Stimulated activated memory B cell treated with anti-CD40 and anti-IgM and Interleukin-4, amounts not matched to agents 10 μg/mL and 1 μg/mL and 100 μg/mL, for 72 hours (primary cell): ENCODE results near the gene PRR11.
"Not testable (repeated sequence)": the region's sequence is repeated elsewhere in the genome, so short reads cannot be mapped to it uniquely, and the experiment has no call there.

ENCODE experiments used
- ATAC-seq: fragments of 150-1000 bp; cut with Tn5 transposase; 2 replicates; pipeline ENCODE4 v1.10.0; 2021
- H3K27ac Mint-ChIP-seq: one replicate; pipeline ENCODE4 v1.8.0; 2022; ENCODE audit warnings: mild to moderate bottlenecking, mixed read lengths
- H3K27me3 Mint-ChIP-seq: one replicate; pipeline ENCODE4 v1.8.0; 2022; ENCODE audit warnings: mixed read lengths
- H3K36me3 Mint-ChIP-seq: one replicate; pipeline ENCODE4 v1.8.0; 2022; ENCODE audit warnings: mixed read lengths
- H3K4me1 Mint-ChIP-seq: one replicate; pipeline ENCODE4 v1.8.0; 2022; ENCODE audit warnings: mixed read lengths
- H3K4me3 Mint-ChIP-seq: one replicate; pipeline ENCODE4 v1.8.0; 2022; ENCODE audit warnings: mild to moderate bottlenecking, moderate library complexity, mixed read lengths
- H3K9me3 Mint-ChIP-seq: one replicate; pipeline ENCODE4 v1.8.0; 2022; ENCODE audit warnings: mixed read lengths

Gene PRR11

DNA sequence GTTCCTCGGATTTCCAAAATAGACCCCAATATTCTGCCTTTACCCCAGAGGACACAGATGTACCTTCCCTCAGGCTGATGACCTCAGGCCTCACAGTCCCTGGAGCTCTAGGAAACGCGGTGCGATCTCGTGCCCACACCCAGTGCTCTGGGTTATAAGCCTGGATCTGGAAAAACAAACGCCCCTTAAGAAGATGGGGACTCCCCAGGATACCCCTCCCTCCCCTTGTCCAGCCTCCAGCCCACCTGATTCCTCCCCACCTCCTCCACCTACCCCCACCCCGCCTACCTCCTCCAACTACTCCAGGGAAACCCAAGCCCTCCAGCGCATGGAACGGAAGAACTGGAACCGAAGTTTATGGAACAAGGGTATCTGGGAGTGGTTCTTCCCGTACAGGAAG lies 19.1 kb downstream of the PRR11 start:
- no peak for ATAC-seq
- H3K36me3 Mint-ChIP-seq = peaks cover 6% of the 10 kb centered on the region
- no peak overlapping the region for H3K4me3 Mint-ChIP-seq
- H3K27me3 Mint-ChIP-seq = no peaks in the 10 kb centered on the region
- H3K27ac Mint-ChIP-seq = no peak overlapping the region
- no peaks in the 10 kb centered on the region for H3K4me1 Mint-ChIP-seq
- no peaks in the 10 kb centered on the region for H3K9me3 Mint-ChIP-seq

DNA sequence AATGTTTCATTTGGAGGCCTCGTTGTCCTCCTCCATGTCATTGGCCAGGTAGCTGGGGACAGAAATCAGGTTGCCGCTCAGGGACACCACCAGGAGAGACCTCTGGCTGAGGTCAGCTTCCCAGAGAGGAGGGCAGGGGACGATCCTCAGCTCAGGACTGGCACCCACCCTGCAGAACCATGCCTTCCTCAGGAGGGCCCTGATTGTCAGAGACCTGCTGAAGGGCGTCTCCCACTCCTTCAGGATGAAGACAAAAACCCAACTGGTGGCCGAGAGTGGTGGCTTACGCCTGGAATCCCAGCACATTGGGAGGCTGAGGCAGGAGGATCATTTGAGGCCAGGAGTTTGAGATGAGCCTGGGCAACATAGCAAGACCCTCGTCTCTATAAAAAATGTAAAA lies 19.5 kb downstream of the PRR11 start:
- no peak for ATAC-seq
- Mint-ChIP-seq H3K27ac (no peak overlapping the region), H3K4me1 (no peaks in the 10 kb centered on the region), H3K4me3 (no peak overlapping the region), H3K27me3 (no peaks in the 10 kb centered on the region), H3K9me3 (no peaks in the 10 kb centered on the region), H3K36me3 (peaks cover 6% of the 10 kb centered on the region)

DNA sequence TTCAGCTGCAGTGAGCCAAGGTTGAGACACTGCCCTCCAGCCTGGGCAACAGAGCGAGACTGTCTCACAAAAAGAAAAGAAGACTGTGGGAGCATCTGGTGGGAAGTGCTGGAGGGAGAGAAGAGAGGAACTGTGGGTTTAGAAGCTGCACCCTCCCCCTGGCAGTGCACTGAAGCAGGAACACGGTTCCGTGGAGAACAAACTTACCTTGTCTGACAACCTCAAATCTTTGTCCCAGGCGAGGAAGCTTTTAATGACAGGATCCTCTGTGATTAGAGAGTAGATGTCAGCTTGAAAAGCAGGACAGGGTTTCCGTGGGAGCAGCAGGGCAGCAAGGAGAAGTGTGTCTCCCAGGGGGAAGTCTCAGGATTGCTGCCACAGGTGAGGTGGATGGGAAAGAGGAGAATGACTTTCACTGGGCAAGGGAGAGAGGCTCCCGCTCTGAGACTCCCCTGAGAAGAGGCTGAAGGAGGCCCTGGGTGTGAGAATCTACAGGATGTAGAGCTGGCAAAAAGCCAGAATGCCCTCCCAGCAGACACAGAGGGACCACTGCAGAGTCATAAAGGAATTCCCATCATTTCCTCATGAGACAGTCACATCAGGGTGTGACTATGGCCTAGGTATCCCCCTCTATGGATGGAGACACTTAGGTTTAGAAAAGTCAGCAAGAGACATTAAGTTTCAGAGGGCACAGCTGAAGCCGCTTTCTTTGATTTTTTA lies 22.9 kb downstream of the PRR11 start:
- peaks cover 6% of the 10 kb centered on the region for H3K36me3 Mint-ChIP-seq
- no peak overlapping the region for H3K4me3 Mint-ChIP-seq
- ATAC-seq = no peak
- no peaks in the 10 kb centered on the region for H3K27me3 Mint-ChIP-seq
- no peaks in the 10 kb centered on the region for H3K4me1 Mint-ChIP-seq
- no peak overlapping the region for H3K27ac Mint-ChIP-seq
- no peaks in the 10 kb centered on the region for H3K9me3 Mint-ChIP-seq

DNA sequence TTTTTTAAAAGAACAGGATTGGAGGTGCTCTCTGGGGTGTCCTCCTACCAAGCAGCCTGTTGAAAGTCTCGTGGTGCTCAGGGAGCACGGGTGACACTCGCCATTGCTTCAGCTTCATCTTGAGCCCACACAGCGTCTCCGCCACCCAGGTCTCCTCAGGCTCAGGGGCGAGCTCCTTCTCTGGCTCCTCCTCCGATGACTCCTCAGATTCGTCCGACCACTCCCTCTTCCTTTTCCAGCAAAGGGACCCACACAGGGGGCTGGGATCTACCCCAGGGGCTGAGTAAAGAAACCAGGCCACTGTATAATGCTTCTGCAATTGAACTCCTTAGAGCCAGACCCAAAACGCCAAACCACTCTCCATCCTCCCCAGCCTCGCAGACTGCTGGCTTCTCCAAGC lies 24.1 kb downstream of the PRR11 start:
- not testable (repeated sequence) for H3K9me3 Mint-ChIP-seq, ATAC-seq, H3K4me3 Mint-ChIP-seq, H3K4me1 Mint-ChIP-seq, H3K27me3 Mint-ChIP-seq, H3K27ac Mint-ChIP-seq, H3K36me3 Mint-ChIP-seq

DNA sequence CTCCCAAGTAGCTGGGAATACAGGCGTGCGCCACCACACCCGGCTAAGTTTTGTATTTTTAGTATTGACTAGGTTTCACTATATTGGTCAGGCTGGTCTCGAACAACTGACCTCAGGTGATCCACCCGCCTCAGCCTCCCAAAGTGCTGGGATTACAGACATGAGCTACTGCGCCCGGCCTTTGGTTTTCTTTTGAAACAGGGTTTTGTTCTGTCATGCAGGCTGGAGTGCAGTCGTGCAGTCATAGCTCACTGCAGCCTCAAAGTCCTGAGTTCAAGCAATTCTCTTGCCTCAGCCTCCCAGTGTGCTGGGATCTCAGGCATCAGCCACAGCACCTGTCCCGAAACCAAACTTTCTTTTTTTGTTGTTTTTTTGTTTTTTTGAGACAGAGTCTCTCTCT lies 25.1 kb downstream of the PRR11 start:
- Mint-ChIP-seq H3K36me3 (no peaks in the 10 kb centered on the region), H3K27ac (no peak overlapping the region), H3K9me3 (no peaks in the 10 kb centered on the region), H3K4me3 (no peak overlapping the region), H3K4me1 (no peaks in the 10 kb centered on the region), H3K27me3 (no peaks in the 10 kb centered on the region)
- ATAC-seq = no peak

DNA sequence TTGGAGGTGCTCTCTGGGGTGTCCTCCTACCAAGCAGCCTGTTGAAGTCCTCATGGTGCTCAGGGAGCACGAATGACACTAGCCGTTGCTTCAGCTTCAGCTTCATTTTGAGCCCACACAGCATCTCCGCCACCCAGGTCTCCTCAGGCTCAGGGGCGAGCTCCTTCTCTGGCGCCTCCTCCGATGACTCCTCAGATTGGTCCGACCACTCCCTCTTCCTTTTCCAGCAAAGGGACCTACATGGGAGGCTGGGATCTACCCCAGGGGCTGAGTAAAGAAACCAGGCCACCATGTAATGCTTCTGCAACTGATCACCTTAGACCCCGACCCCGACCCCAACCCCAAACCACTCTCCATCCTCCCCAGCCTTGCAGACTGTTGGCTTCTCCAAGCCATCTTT lies 25.9 kb downstream of the PRR11 start:
- H3K36me3 Mint-ChIP-seq = no peaks in the 10 kb centered on the region
- H3K27ac Mint-ChIP-seq = no peak overlapping the region
- no peaks in the 10 kb centered on the region for H3K27me3 Mint-ChIP-seq
- H3K4me3 Mint-ChIP-seq = no peak overlapping the region
- no peaks in the 10 kb centered on the region for H3K9me3 Mint-ChIP-seq
- no peaks in the 10 kb centered on the region for H3K4me1 Mint-ChIP-seq
- no peak for ATAC-seq

DNA sequence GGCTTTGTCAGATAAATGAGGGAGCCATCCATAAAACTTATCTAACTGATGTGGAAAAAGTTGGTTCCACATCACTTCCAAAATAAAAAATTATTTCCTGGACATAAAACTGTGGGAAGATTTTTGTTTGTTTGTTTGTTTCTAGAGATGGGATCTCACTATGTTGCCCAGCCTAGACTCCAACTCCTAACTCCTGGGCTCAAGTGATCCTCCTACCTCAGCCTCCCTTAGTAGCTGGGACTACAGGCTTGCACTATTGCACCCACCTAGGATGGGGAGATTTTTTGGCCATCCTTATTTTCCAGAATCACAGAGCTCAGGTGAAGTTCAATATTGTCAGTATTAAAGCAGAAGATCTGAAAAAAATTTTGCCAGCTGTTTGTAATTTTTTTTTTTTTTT lies 30.5 kb downstream of the PRR11 start:
- H3K27me3 Mint-ChIP-seq = no peaks in the 10 kb centered on the region
- no peak overlapping the region for H3K27ac Mint-ChIP-seq
- H3K36me3 Mint-ChIP-seq = no peaks in the 10 kb centered on the region
- ATAC-seq = no peak
- H3K9me3 Mint-ChIP-seq = no peaks in the 10 kb centered on the region
- no peak overlapping the region for H3K4me3 Mint-ChIP-seq
- H3K4me1 Mint-ChIP-seq = peaks cover 9% of the 10 kb centered on the region

DNA sequence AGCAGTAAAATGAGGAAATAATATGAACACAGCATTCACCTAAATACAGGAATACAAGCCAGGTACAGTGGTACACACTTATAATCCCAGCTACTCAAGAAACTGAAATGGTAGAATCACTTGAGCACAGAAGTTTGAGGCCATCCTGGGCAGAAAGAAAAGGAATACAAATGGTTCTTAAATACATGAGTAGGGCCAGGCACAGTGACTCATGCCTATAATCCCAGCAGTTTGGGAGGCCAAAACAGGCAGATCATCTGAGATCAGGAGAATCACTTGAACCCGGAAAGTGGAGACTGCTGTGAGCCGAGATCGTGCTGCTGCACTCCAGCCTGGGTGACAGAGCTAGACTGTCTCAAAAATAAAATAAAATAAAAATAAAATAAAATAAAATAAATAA lies 31.3 kb downstream of the PRR11 start:
- Mint-ChIP-seq H3K27me3 (no peaks in the 10 kb centered on the region), H3K4me3 (no peak overlapping the region), H3K4me1 (peaks cover 9% of the 10 kb centered on the region), H3K9me3 (peaks cover under 1% of the 10 kb centered on the region), H3K36me3 (peaks cover 2% of the 10 kb centered on the region), H3K27ac (no peak overlapping the region)
- ATAC-seq = no peak

DNA sequence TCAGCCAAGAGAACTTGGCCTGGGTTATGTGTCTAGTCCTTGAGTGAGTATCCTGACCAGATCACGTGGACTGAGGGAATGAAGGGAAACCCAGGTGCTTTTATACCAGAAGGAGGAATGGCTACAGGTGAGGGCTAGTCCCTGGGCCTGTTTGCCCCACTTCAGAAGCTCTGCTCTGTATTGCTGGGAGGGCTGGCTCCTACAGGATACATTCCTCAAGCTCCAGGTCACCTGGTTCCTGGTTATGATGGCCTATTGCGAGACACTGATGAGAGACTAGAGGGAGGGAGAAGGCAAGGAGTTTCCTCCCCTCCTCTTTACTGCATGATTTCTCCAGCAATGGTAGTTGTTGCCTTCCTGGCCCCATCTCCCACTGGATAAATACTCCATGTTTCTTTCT lies 35.3 kb downstream of the PRR11 start:
- Mint-ChIP-seq H3K36me3 (peaks cover 5% of the 10 kb centered on the region), H3K4me1 (peaks cover 9% of the 10 kb centered on the region), H3K9me3 (peaks cover 2% of the 10 kb centered on the region), H3K27me3 (no peaks in the 10 kb centered on the region), H3K27ac (no peak overlapping the region), H3K4me3 (no peak overlapping the region)
- ATAC-seq = no peak

DNA sequence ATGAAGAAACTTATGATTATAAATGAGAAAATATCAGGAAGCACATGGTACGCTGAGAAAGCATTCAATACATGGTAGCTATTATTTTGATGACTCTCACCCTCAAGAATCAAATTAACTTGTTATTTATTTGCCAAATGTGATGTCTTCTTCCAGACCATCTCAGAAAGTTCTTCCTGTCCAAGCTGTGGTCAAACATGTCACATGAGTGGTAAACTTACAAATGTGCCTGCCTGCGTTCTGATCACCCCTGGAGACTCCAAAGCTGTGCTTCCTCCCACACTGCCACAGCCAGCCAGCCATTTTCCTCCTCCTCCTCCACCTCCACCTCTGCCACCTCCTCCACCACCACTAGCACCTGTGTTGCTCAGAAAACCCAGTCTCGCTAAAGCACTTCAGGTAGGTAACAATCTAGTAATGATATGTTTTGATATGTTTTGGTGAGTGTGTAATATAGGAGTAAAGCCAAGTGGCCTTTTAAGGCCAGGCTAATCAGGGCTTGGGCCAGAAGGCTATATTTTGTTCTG lies 37.9 kb downstream of the PRR11 start:
- no peak overlapping the region for H3K27ac Mint-ChIP-seq
- H3K4me3 Mint-ChIP-seq = no peak overlapping the region
- ATAC-seq = no peak
- H3K9me3 Mint-ChIP-seq = peaks cover 2% of the 10 kb centered on the region
- H3K27me3 Mint-ChIP-seq = no peaks in the 10 kb centered on the region
- H3K4me1 Mint-ChIP-seq = no peaks in the 10 kb centered on the region
- H3K36me3 Mint-ChIP-seq = peaks cover 5% of the 10 kb centered on the region

DNA sequence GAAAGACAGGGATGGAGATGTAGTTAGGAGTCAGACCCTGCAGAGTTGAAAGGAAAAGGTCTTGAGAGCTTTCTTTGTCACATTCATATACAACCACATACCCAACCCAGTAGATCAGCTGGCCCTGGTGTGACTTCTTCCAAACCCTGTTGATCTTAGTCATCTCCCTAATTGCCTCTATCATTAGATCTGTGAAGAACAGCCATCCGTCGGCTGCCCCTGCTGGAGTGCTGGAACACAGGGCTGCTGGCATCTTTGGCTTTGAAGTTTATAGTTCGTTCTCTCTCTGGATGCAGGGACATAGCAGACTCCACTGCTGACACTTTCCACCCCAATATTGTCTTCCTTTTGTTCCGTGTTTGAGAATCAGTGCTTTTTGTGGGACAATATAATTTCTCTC lies 43.9 kb downstream of the PRR11 start:
- H3K27ac Mint-ChIP-seq = no peak overlapping the region
- H3K4me1 Mint-ChIP-seq = no peaks in the 10 kb centered on the region
- H3K9me3 Mint-ChIP-seq = no peaks in the 10 kb centered on the region
- no peaks in the 10 kb centered on the region for H3K36me3 Mint-ChIP-seq
- no peaks in the 10 kb centered on the region for H3K27me3 Mint-ChIP-seq
- no peak for ATAC-seq
- H3K4me3 Mint-ChIP-seq = no peak overlapping the region

DNA sequence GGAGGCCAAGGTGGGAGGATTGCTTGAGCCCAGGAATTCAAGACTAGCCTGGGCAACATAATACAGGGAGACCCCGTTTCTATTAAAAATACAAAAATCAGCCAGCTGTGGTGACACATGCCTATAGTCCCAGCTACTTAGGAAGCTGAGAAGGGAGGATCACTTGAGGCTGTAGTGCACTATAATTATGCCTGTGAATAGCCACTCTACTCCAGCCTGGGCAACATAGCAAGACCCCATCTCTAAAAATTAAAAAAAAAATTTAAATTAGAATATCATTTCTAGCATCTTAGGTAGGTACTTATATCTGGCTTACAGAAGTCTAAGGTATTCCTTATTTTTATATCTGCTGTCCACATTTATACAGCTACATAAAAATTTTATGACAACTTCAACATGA lies 46.8 kb downstream of the PRR11 start:
- no peaks in the 10 kb centered on the region for H3K4me1 Mint-ChIP-seq
- ATAC-seq = no peak
- no peaks in the 10 kb centered on the region for H3K9me3 Mint-ChIP-seq
- no peak overlapping the region for H3K4me3 Mint-ChIP-seq
- H3K27ac Mint-ChIP-seq = no peak overlapping the region
- no peaks in the 10 kb centered on the region for H3K27me3 Mint-ChIP-seq
- H3K36me3 Mint-ChIP-seq = no peaks in the 10 kb centered on the region

DNA sequence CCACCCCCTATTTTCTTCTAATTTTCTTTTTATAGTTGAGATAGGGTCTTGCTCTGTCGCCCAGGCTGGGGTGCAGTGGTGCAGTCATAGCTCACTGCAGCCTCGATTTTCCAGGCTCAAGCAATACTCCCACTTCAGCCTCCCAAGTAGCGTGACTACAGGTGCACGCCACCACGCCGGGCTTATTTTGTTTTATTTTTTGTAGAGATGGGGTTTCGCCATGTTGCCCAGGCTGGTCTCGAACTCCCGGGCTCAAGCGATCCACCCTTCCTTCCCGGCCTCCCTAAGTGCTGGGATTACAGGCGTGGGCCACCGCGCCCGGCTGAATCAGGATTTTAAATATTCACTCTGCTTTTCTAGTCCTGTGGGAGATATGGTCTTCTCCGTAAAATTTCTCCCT lies 63.8 kb downstream of the PRR11 start:
- no peaks in the 10 kb centered on the region for H3K9me3 Mint-ChIP-seq

DNA sequence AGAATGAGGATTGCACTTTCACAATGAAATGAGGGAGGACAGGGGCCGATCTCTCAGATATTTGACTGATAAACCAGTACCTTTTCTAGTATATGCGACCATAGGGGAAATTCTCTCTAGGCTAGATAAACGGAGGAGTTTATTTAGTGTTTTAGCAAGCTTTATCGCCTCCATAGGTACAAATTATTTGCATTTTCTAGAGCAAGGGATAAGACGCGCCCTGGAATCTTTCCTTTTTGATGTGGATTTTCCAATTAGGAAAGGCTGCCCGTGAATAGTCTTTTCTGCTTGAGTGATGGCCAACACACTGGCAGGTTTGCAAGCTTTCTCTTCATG lies 64.4 kb downstream of the PRR11 start:
- Mint-ChIP-seq H3K9me3 (no peaks in the 10 kb centered on the region), H3K27ac (peak overlapping the region; percentile 87), H3K4me1 (peaks cover 13% of the 10 kb centered on the region), H3K36me3 (no peaks in the 10 kb centered on the region), H3K27me3 (no peaks in the 10 kb centered on the region), H3K4me3 (peak overlapping the region; percentile 95)
- ATAC-seq = no peak

More for the DNA sequence above, 63.8 kb downstream of the PRR11 start:
- no peaks in the 10 kb centered on the region for H3K36me3 Mint-ChIP-seq
- ATAC-seq = no peak
- H3K27ac Mint-ChIP-seq = no peak overlapping the region
- H3K4me3 Mint-ChIP-seq = no peak overlapping the region
- peaks cover 13% of the 10 kb centered on the region for H3K4me1 Mint-ChIP-seq
- H3K27me3 Mint-ChIP-seq = no peaks in the 10 kb centered on the region

DNA sequence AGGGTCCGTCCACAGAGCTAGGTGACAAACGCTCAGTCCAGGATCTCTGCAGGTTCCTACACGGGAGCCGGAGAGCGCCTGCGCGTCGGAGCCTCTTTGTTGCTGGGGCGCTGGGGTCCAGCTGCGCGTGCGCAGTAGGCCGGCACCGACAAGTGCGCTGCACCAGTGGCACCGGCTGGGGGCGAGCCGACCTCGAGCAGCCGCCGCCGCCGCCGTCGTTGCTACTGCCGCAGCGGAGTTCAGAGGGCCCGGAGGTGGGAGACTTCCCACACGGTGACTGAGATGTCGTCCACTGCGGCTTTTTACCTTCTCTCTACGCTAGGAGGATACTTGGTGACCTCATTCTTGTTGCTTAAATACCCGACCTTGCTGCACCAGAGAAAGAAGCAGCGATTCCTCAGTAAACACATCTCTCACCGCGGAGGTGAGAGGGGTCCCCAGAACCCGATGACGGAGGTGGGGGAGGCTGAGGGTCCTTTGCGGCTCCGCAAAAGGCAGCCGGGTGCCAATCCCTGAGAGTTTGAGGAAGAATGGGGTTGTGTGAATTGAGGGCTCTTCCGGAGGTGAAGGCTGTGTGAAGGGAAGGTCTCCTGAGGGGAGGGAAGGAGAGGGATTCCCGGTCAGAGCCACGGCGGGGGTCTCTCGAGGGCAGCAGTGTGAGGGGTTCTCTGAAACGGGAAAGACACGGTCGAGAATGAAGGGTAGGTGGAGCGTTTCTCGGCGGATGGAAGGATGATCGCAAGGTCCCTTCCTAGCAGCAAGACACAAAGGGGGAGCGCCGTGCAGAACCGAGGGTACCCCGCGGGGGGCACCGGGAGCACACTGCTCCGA lies 65.0 kb downstream of the PRR11 start, which contains the start of gene GDPD1:
Gene GDPD1, plus strand, starts transcription at position 184 of the 831 bp plus-strand sequence. Its CDS starts 99 bp downstream, at position 283.
- Mint-ChIP-seq H3K4me1 (peaks cover 13% of the 10 kb centered on the region), H3K36me3 (no peaks in the 10 kb centered on the region), H3K9me3 (no peaks in the 10 kb centered on the region), H3K4me3 (peak within 1 kb of the TSS; percentile 95), H3K27me3 (no peaks in the 10 kb centered on the region), H3K27ac (peak within 1 kb of the TSS; percentile 87)
- peak; percentile 99 for ATAC-seq
